GM12873 (cell line): ENCODE results near the gene ZNF444.

Experiments
- TF ChIP-seq, protein P1 (sequence below): IDR thresholded peaks from 2 replicates; pipeline ENCODE4 v1.5.1; 2012; ENCODE audit warnings: low read depth, mild to moderate bottlenecking, moderate library complexity, low read length, control low read depth; ENCODE audit not compliant: insufficient read depth; ENCODE audit errors: missing control alignments

The ZNF444 gene

GRCh38 chr19:56201973-56202372 lies 60.9 kb downstream of the ZNF444 start, which contains the start of gene ZSCAN5C:
ZSCAN5C (plus strand) TSS chr19:56202273; CDS start chr19:56205914, 3,641 bp downstream.
- TF ChIP-seq, protein P1, sequence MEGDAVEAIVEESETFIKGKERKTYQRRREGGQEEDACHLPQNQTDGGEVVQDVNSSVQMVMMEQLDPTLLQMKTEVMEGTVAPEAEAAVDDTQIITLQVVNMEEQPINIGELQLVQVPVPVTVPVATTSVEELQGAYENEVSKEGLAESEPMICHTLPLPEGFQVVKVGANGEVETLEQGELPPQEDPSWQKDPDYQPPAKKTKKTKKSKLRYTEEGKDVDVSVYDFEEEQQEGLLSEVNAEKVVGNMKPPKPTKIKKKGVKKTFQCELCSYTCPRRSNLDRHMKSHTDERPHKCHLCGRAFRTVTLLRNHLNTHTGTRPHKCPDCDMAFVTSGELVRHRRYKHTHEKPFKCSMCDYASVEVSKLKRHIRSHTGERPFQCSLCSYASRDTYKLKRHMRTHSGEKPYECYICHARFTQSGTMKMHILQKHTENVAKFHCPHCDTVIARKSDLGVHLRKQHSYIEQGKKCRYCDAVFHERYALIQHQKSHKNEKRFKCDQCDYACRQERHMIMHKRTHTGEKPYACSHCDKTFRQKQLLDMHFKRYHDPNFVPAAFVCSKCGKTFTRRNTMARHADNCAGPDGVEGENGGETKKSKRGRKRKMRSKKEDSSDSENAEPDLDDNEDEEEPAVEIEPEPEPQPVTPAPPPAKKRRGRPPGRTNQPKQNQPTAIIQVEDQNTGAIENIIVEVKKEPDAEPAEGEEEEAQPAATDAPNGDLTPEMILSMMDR = no peak

GRCh38 chr19:56209091-56209490 lies 68.0 kb downstream of the ZNF444 start:
- TF ChIP-seq, protein P1 = no peak
